GM10266 (cell line): Measurements from ENCODE around the gene SHC2.

Experiments used
- DNase-seq: peaks from one replicate; pipeline ENCODE4 v3.0.0; 2012; ENCODE audit errors: extremely low spot score
- TF ChIP-seq, protein P1 (sequence below): IDR thresholded peaks from 2 replicates; pipeline ENCODE4 v1.5.1; 2012; ENCODE audit warnings: mild to moderate bottlenecking, low read depth; ENCODE audit not compliant: control insufficient read depth, insufficient read depth; ENCODE audit errors: missing control alignments

Gene SHC2

DNA sequence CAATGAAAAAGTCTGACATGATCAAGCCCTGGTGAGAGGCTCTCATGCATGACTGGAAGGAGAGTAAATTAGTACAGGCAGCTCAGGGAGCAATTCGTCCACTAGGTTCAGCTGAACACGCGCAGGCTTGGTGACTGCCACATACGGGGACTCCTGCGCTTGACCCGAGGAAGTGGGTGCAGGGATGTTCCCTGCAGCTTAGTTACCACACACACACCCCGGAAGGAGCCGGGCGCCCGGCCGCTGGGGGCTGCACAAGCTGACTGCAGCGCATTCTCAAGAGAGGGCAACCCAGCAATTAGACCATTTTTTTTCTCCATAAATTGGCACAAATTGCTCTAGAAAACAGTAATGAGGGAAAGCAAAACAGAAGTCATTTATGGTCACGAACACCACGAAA, 93.3 kb downstream of the SHC2 start:
- no peak for DNase-seq
- TF ChIP-seq, protein P1, sequence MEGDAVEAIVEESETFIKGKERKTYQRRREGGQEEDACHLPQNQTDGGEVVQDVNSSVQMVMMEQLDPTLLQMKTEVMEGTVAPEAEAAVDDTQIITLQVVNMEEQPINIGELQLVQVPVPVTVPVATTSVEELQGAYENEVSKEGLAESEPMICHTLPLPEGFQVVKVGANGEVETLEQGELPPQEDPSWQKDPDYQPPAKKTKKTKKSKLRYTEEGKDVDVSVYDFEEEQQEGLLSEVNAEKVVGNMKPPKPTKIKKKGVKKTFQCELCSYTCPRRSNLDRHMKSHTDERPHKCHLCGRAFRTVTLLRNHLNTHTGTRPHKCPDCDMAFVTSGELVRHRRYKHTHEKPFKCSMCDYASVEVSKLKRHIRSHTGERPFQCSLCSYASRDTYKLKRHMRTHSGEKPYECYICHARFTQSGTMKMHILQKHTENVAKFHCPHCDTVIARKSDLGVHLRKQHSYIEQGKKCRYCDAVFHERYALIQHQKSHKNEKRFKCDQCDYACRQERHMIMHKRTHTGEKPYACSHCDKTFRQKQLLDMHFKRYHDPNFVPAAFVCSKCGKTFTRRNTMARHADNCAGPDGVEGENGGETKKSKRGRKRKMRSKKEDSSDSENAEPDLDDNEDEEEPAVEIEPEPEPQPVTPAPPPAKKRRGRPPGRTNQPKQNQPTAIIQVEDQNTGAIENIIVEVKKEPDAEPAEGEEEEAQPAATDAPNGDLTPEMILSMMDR: no peak

GRCh38 chr19:366951-367350, 93.9 kb downstream of the SHC2 start:
- TF ChIP-seq, protein P1: no peak
- no peak for DNase-seq
